Right lobe of liver (tissue), 4 donors: Measurements from ENCODE around the gene ASCC3.

Experiments
- CTCF ChIP-seq, 4 donors: fragments of 200-600 bp in 3 of 4; fragments of 450-650 bp in 1 of 4; IDR thresholded peaks; one replicate each; pipeline versions ENCODE4 v1.5.1 to v1.8.0; 2016 to 2022; ENCODE audit warnings: antibody characterized with exemption in 4 of 4, mild to moderate bottlenecking in 2 of 4
- POLR2A ChIP-seq: fragments of 450-650 bp; IDR thresholded peaks from one replicate; pipeline ENCODE4 v1.6.1; 2017; ENCODE audit warnings: antibody characterized with exemption, mild to moderate bottlenecking
- donor health status: DM: no; HTN: no; CAD: no.
- donor health status: DM: no; HTN: no; CAD: no.
- donor health status: DM: no; HTN: yes; CAD: no.

- TF ChIP-seq CTCF (IDR thresholded peaks at IDR 0.05) (no peak), POLR2A (no peak)
Measured at GRCh38 chr6:100913400-100914276, 32.5 kb upstream of the ASCC3 start.
